AG20443 (cell line): ENCODE results near the gene GNB3.
A peak's percentile ranks its signal among the peaks of the same experiment; 100 is the strongest.

Experiments
- DNase-seq: peaks from one replicate; pipeline ENCODE4 v3.0.0; 2012; ENCODE audit warnings: low spot score, mixed read lengths

GNB3 gene

GRCh38 chr12:6837370-6838060, 3.2 kb upstream of the GNB3 start:
- DNase-seq: no peak

GRCh38 chr12:6838854-6839253, 1.9 kb upstream of the GNB3 start:
- DNase-seq: no peak

GRCh38 chr12:6839482-6840201, 1.1 kb upstream of the GNB3 start:
- DNase-seq: no peak

- DNase-seq: no peak
Measured at GRCh38 chr12:6840330-6840729, 395 bp upstream of the GNB3 start.

- no peak for DNase-seq
Measured at GRCh38 chr12:6842075-6842474, 1.4 kb downstream of the GNB3 start.

GRCh38 chr12:6843118-6843902, 2.6 kb downstream of the GNB3 start:
- no peak for DNase-seq

GRCh38 chr12:6845395-6845794, 4.7 kb downstream of the GNB3 start:
- DNase-seq: no peak

GRCh38 chr12:6846316-6846869, 5.7 kb downstream of the GNB3 start:
- no peak for DNase-seq

GRCh38 chr12:6847676-6848075, 7.0 kb downstream of the GNB3 start:
- no peak for DNase-seq

GRCh38 chr12:6849427-6849826, 8.7 kb downstream of the GNB3 start:
- no peak for DNase-seq

- no peak for DNase-seq
Measured at GRCh38 chr12:6849976-6850560, 9.3 kb downstream of the GNB3 start.

GRCh38 chr12:6850796-6851152, 10.0 kb downstream of the GNB3 start:
- DNase-seq: peak; percentile 27

- peak; percentile 99 for DNase-seq
Measured at GRCh38 chr12:6851153-6851920, 10.6 kb downstream of the GNB3 start, which contains the start of gene CDCA3. TSS of gene CDCA3 (minus strand) at chr12:6851286. CDS start at chr12:6850952, 334 bp downstream.

- DNase-seq: peak; percentile 98
Measured at GRCh38 chr12:6851921-6852650, 11.4 kb downstream of the GNB3 start, which contains the start of gene USP5. TSS of gene USP5 (plus strand) at chr12:6852150. CDS start at chr12:6852180, 30 bp downstream.

- DNase-seq: peak; percentile 78
Measured at GRCh38 chr12:6852651-6853354, 12.1 kb downstream of the GNB3 start.

- DNase-seq: no peak
Measured at GRCh38 chr12:6853626-6854025, 12.9 kb downstream of the GNB3 start.

GRCh38 chr12:6854036-6854435, 13.3 kb downstream of the GNB3 start:
- DNase-seq: no peak

GRCh38 chr12:6855322-6855721, 14.6 kb downstream of the GNB3 start:
- DNase-seq: no peak

- DNase-seq: no peak
Measured at GRCh38 chr12:6858799-6859198, 18.1 kb downstream of the GNB3 start.

GRCh38 chr12:6860116-6860515, 19.4 kb downstream of the GNB3 start:
- DNase-seq: no peak
